A549 (cell line): ENCODE data around the gene NUDT16. TPM values are rescaled to one million over a fixed set of nuclear protein-coding genes. Genes with fewer than 3 reads are reported as not detected.
"Not testable (repeated sequence)": the region's sequence is repeated elsewhere in the genome, so short reads cannot be mapped to it uniquely, and the experiment has no call there.

Source experiments
- ATAC-seq, 2 experiments: fragments of 200-7000 bp in 1 of 2; fragments of >200 bp in 1 of 2; cut with Nextera tagmentation in 1 of 2; cut with Tn5 transposase in 1 of 2; 3 replicates each; pipeline versions ENCODE4 v1.8.0 to v1.9.1; 2018 to 2020; ENCODE audit warnings: mild to moderate bottlenecking in 1 of 2, moderate library complexity in 1 of 2
- CTCF ChIA-PET: fragments of 300-600 bp; sonication (Branson Sonifier 250); formaldehyde crosslinking; extraction: SDS; loops from one replicate; lab custom pipeline; 2021; ENCODE audit warnings: antibody characterized with exemption, inconsistent platforms; lab: Yijun Ruan, JAX
- POLR2A ChIA-PET: fragments of 350-600 bp; formaldehyde crosslinking; extraction: SDS; loops from one replicate; lab custom pipeline; 2021; ENCODE audit warnings: antibody characterized with exemption, inconsistent platforms; lab: Yijun Ruan, JAX
- DNase-seq, 2 experiments: peaks; one replicate each; pipeline versions ENCODE4 v3.0.0 to v3.0.0-alpha.2; 2011 to 2016; ENCODE audit warnings: low read depth in 1 of 2, low spot score in 1 of 2
- FAIRE-seq: peaks from 2 replicates; lab custom pipeline; 2011; peaks lifted over from hg19 to GRCh38; lab: Jason Lieb, UNC
- H3K27ac ChIP-seq, 2 experiments: fragments of >200 bp; sonication (Bioruptor Twin); formaldehyde crosslinking; 3 replicates each; pipeline ENCODE4 v1.5.1; 2016 to 2017
- H3K4me1 ChIP-seq: fragments of >200 bp; sonication (Bioruptor Twin); formaldehyde crosslinking; 3 replicates; pipeline ENCODE4 v1.6.1; 2016
- H3K4me2 ChIP-seq: fragments of >200 bp; sonication (Bioruptor Twin); formaldehyde crosslinking; 3 replicates; pipeline ENCODE4 v1.6.1; 2016
- H3K4me3 ChIP-seq: fragments of >200 bp; sonication (Bioruptor Twin); formaldehyde crosslinking; 3 replicates; pipeline ENCODE4 v1.5.1; 2016
- H3K9me3 ChIP-seq: fragments of >200 bp; sonication (Bioruptor Twin); formaldehyde crosslinking; 3 replicates; pipeline ENCODE4 v1.6.1; 2016
- BHLHE40 ChIP-seq: IDR thresholded peaks from 2 replicates; pipeline ENCODE4 v1.6.1; 2012; ENCODE audit warnings: low read depth, low read length, inconsistent platforms
- CBX2 ChIP-seq: fragments of 200-600 bp; sonication (generic); IDR thresholded peaks from 2 replicates; pipeline ENCODE4 v1.6.1; 2016; ENCODE audit warnings: low read depth, mild to moderate bottlenecking, borderline replicate concordance
- CBX8 ChIP-seq: fragments of 200-600 bp; sonication (generic); IDR thresholded peaks from 2 replicates; pipeline ENCODE4 v1.6.1; 2016
- CEBPB ChIP-seq, 2 experiments: fragments of >200 bp in 1 of 2; sonication (Bioruptor Twin) in 1 of 2; formaldehyde crosslinking in 1 of 2; IDR thresholded peaks; 2 replicates each; pipeline ENCODE4 v1.6.1; 2012 to 2016
- CHD4 ChIP-seq: fragments of 200-600 bp; sonication (generic); IDR thresholded peaks from 2 replicates; pipeline ENCODE4 v1.6.1; 2016; ENCODE audit warnings: antibody characterized with exemption, mild to moderate bottlenecking, borderline replicate concordance
- EP300 ChIP-seq, 2 experiments: fragments of >200 bp; sonication (Bioruptor Twin); formaldehyde crosslinking; IDR thresholded peaks; 2 replicates in 1 of 2; 3 replicates in 1 of 2; pipeline ENCODE4 v1.6.1; 2016 to 2017
- ESRRA ChIP-seq: fragments of 150-350 bp; IDR thresholded peaks from 2 replicates; pipeline ENCODE4 v1.6.1; 2014; ENCODE audit warnings: mild to moderate bottlenecking, low read length, borderline replicate concordance
- JUNB ChIP-seq: fragments of >200 bp; sonication (Bioruptor Twin); formaldehyde crosslinking; IDR thresholded peaks from 2 replicates; pipeline ENCODE4 v1.6.1; 2016
- KDM1A ChIP-seq: fragments of 200-600 bp; sonication (generic); IDR thresholded peaks from 2 replicates; pipeline ENCODE4 v1.6.1; 2016; ENCODE audit warnings: low read depth, mild to moderate bottlenecking
- MAFK ChIP-seq: fragments of 450-650 bp; IDR thresholded peaks from 2 replicates; pipeline ENCODE4 v1.6.1; 2014; ENCODE audit not compliant: partially characterized antibody
- MYC ChIP-seq: IDR thresholded peaks from 2 replicates; pipeline ENCODE4 v1.6.1; 2012; ENCODE audit warnings: mild to moderate bottlenecking, inconsistent platforms, low read length, improper control_type of control experiment, borderline replicate concordance
- PBX3 ChIP-seq: IDR thresholded peaks from 2 replicates; pipeline ENCODE4 v1.6.1; 2012
- PHF8 ChIP-seq: fragments of 200-600 bp; sonication (generic); IDR thresholded peaks from 2 replicates; pipeline ENCODE4 v1.6.1; 2016; ENCODE audit warnings: low read depth, mild to moderate bottlenecking, antibody characterized with exemption, moderate library complexity, borderline replicate concordance
- POLR2AphosphoS2 ChIP-seq: conservative IDR thresholded peaks from 2 replicates; pipeline ENCODE4 v1.6.1; 2012; ENCODE audit warnings: low read length, improper control_type of control experiment, inconsistent platforms
- RFX5 ChIP-seq: fragments of 450-650 bp; IDR thresholded peaks from 2 replicates; pipeline ENCODE4 v1.7.1; 2014; ENCODE audit warnings: antibody characterized with exemption, mild to moderate bottlenecking, moderate library complexity
- RNF2 ChIP-seq: fragments of 200-600 bp; sonication (generic); IDR thresholded peaks from 2 replicates; pipeline ENCODE4 v1.6.1; 2016; ENCODE audit warnings: low read depth, mild to moderate bottlenecking, antibody characterized with exemption, moderate library complexity, borderline replicate concordance
- TFCP2L1 ChIP-seq: fragments of 250-450 bp; sonication (Bioruptor Pico); IDR thresholded peaks from 2 replicates; pipeline ENCODE4 v1.5.0; 2021; ENCODE audit warnings: mild to moderate bottlenecking
- TP53 ChIP-seq: fragments of 250-450 bp; sonication (Bioruptor Pico); IDR thresholded peaks from 2 replicates; pipeline ENCODE4 v1.5.0; 2021; ENCODE audit warnings: mild to moderate bottlenecking, moderate library complexity
- ZC3H11A ChIP-seq: fragments of 450-650 bp; IDR thresholded peaks from 2 replicates; pipeline ENCODE4 v1.6.1; 2014; ENCODE audit warnings: antibody characterized with exemption, mild to moderate bottlenecking
- ZNF302 ChIP-seq: fragments of 250-450 bp; sonication (Bioruptor Pico); IDR thresholded peaks from 2 replicates; pipeline ENCODE4 v1.9.0; 2021; ENCODE audit warnings: inconsistent platforms, mild to moderate bottlenecking, moderate library complexity
- ZSCAN20 ChIP-seq: fragments of 250-450 bp; sonication (Bioruptor Pico); IDR thresholded peaks from 2 replicates; pipeline ENCODE4 v1.8.0; 2022; ENCODE audit warnings: mild to moderate bottlenecking, moderate library complexity
- WGBS: methylation state at CpG from one replicate; pipeline ENCODE4 v1.1.6; 2017; ENCODE audit errors: missing lambda C conversion rate; 5-methylcytosine and 5-hydroxymethylcytosine counted together
- polyA plus RNA-seq, 4 experiments: library from polyadenylated mRNA; depleted of rRNA in 3 of 4; stranded (reverse); fragments of >200 nt; fragmentation: RNase III in 1 of 4; extraction: RNeasy Plus Mini Kit Qiagen cat#74134 plus additional on column Dnase treatment in 1 of 4; gene quantifications; 2 replicates in 3 of 4; 3 replicates in 1 of 4; pipeline ENCODE4 v1.2.3, GENCODE V29; 2011 to 2017
- TF ChIP-seq, protein P1 (sequence below): fragments of >200 bp; sonication (Bioruptor Twin); formaldehyde crosslinking; IDR thresholded peaks from 2 replicates; pipeline ENCODE4 v1.6.1; 2016
- TF ChIP-seq, protein P2 (sequence below): IDR thresholded peaks from 2 replicates; pipeline ENCODE4 v1.6.1; 2012

The NUDT16 gene
- polyA plus RNA-seq, 2 of the 4 experiments (the other 2 are of a cell fraction) = 5.6 to 11.2 TPM

DNA sequence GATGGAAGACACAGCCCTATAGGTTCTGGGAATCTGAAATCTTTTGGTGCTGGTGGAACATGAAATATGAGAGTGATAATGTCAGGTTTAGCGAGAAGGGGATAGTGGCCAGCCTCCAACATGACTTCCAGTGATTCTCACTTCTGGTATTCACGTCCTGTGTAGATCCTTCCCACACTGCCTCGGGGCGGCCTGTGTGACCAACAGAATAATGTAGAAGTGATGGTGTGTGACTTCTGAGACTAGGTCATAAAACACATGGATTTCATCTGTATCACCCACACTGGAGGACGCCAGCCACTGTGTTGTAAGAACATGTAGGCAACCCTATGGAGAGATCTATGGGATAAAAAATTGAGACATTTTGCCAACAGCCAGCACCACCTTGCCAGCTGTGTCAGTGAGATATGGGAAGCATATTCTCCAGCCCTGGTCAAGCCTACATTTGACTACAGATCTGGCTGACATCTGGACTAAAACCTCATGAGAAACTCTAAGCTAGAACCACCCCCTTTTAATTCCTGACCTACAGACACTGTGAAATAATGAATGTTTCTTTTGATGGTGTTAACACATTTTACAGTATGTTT is 25.5 kb upstream of the NUDT16 start:
- H3K9me3 ChIP-seq = no peaks in the 10 kb centered on the region
- POLR2A ChIA-PET = no interaction called here
- FAIRE-seq (no peak), ATAC-seq (no peak)
- 83% methylated on average over 5 of the region's 5 CpGs for WGBS
- TF ChIP-seq RNF2 = no peak
- TF ChIP-seq BHLHE40 = no peak
- TF ChIP-seq MYC = no peak
- TF ChIP-seq, all 56 proteins: peak for 0
- CTCF ChIA-PET = interaction anchor here (0.6 kb wide), 1 partner anchor 442 kb away, joined by 3 read pairs; no protein-coding TSS in a partner anchor
- Histone ChIP-seq H3K4me1 (peaks cover 24% of the 10 kb centered on the region), H3K4me3 (no peak overlapping the region), H3K27ac (no peak overlapping the region), H3K4me2 (no peak overlapping the region)
- DNase-seq = no peak

GRCh38 chr3:131357275-131357674 is 24.3 kb upstream of the NUDT16 start:
- FAIRE-seq (no peak), ATAC-seq (no peak)
- no peaks in the 10 kb centered on the region for H3K9me3 ChIP-seq
- H3K4me2 ChIP-seq = no peak overlapping the region
- no peak overlapping the region for H3K27ac ChIP-seq
- TF ChIP-seq ZC3H11A (peak; percentile 59), CEBPB (IDR thresholded peaks at IDR 0.05) (no peak)
- TF ChIP-seq, all 56 proteins: peak for 1
- ChIA-PET POLR2A (no interaction called here), CTCF (no interaction called here)
- DNase-seq = no peak
- peaks cover 19% of the 10 kb centered on the region for H3K4me1 ChIP-seq
- 92% methylated on average over 1 of the region's 1 CpG for WGBS
- H3K4me3 ChIP-seq = no peak overlapping the region

GRCh38 chr3:131360191-131360755 is 21.3 kb upstream of the NUDT16 start:
- ATAC-seq = no peak
- H3K4me1 ChIP-seq = no peaks in the 10 kb centered on the region
- 95% methylated on average over 4 of the region's 4 CpGs for WGBS
- no peak for FAIRE-seq
- no peak overlapping the region for H3K27ac ChIP-seq
- CTCF ChIA-PET = no interaction called here
- no peak overlapping the region for H3K4me2 ChIP-seq
- no peak for DNase-seq
- H3K4me3 ChIP-seq = no peak overlapping the region
- H3K9me3 ChIP-seq = no peaks in the 10 kb centered on the region
- POLR2A ChIA-PET = no interaction called here
- no peak for TF ChIP-seq MYC
- no peak for TF ChIP-seq KDM1A
- TF ChIP-seq TFCP2L1 (CRISPR knock-in tag) = no peak
- no peak for TF ChIP-seq POLR2AphosphoS2
- TF ChIP-seq, protein P1, sequence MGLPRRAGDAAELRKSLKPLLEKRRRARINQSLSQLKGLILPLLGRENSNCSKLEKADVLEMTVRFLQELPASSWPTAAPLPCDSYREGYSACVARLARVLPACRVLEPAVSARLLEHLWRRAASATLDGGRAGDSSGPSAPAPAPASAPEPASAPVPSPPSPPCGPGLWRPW = no peak
- TF ChIP-seq ZSCAN20 = no peak
- TF ChIP-seq TP53 (CRISPR knock-in tag) = no peak
- no peak for TF ChIP-seq ZC3H11A
- TF ChIP-seq ZNF302 (CRISPR knock-in tag) = no peak
- no peak for TF ChIP-seq ESRRA
- TF ChIP-seq, protein P2, sequence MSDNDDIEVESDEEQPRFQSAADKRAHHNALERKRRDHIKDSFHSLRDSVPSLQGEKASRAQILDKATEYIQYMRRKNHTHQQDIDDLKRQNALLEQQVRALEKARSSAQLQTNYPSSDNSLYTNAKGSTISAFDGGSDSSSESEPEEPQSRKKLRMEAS = no peak
- TF ChIP-seq CBX2 = no peak
- no peak for TF ChIP-seq CBX8
- TF ChIP-seq CHD4 = no peak
- TF ChIP-seq PHF8 = no peak
- no peak for TF ChIP-seq MAFK
- TF ChIP-seq PBX3 = no peak
- TF ChIP-seq JUNB = no peak
- TF ChIP-seq EP300 (IDR thresholded peaks at IDR 0.05) = no peak
- no peak for TF ChIP-seq RFX5

DNA sequence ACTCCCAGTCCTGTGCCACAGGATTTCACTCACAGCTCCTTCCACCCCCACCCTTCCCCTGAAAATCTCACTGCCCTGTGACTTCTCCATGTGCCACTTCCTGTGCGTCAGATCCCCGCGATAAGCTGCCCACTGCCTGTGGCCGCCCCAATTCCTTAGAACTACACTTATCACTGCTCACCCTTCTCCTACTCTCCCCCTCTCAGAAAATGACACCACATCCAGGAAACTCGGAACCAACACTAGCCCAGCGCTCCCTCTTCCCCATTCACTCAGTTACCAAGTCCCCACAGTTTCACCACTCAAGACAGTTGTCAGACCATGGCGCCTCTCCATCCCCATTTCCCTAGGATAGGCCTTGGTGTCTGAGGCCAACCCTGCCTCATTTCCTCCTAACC is 20.5 kb upstream of the NUDT16 start:
- H3K4me2 ChIP-seq = peak overlapping the region; percentile 60
- WGBS = 96% methylated on average over 7 of the region's 7 CpGs
- POLR2A ChIA-PET, DNase-seq, CTCF ChIA-PET, H3K9me3 ChIP-seq, FAIRE-seq, H3K4me1 ChIP-seq: not testable (repeated sequence)
- peak overlapping the region in 1 of 2 experiments; percentile 13; a peak in 1 of 6 replicates for H3K27ac ChIP-seq
- peak overlapping the region; percentile 41; the same call in 2 of the 3 replicates for H3K4me3 ChIP-seq
- ATAC-seq = peak in 1 of 2 experiments; percentile 7; a peak in 2 of 6 replicates
